Measurements from ENCODE around the gene C17orf107. TPM values are rescaled to one million over a fixed set of nuclear protein-coding genes. Genes with fewer than 3 reads are reported as not detected.

The C17orf107 gene
- total and polyA plus RNA-seq, 2 of the 13 experiments (the other 11 are each of a cell fraction or from before 2014, with no cell fraction given) = 0.20 to 0.59 TPM

- TF ChIP-seq NFAT5 (CRISPR knock-in tag; IDR thresholded peaks at IDR 0.05) (no peak), KDM6A (CRISPR knock-in tag; IDR thresholded peaks at IDR 0.05; ENCODE audit: low read depth) (no peak), KMT2A (CRISPR knock-in tag; IDR thresholded peaks at IDR 0.05) (0 out of 2 replicates have a peak, but pooled peaks have one; percentile 7), ZNF326 (CRISPR knock-in tag; IDR thresholded peaks at IDR 0.05; ENCODE audit: borderline replicate concordance) (no peak), ISL2 (CRISPR knock-in tag; IDR thresholded peaks at IDR 0.05) (peak; percentile 27; the same call in 1 of the 2 replicates), NBN (conservative IDR thresholded peaks at IDR 0.05) (no peak), ZNF780A (CRISPR knock-in tag; IDR thresholded peaks at IDR 0.05) (0 out of 2 replicates have a peak, but pooled peaks have one; percentile 70), ZNF556 (CRISPR knock-in tag; IDR thresholded peaks at IDR 0.05; ENCODE audit: borderline replicate concordance) (peak; percentile 65; the same call in 1 of the 2 replicates), NCOR1 (IDR thresholded peaks at IDR 0.05; ENCODE audit: borderline replicate concordance, low read length) (no peak; the same call in 1 of the 2 replicates), PRPF4 (IDR thresholded peaks at IDR 0.05; ENCODE audit: low read depth, low read length, poor library complexity, severe bottlenecking) (no peak), MLXIP (CRISPR knock-in tag; IDR thresholded peaks at IDR 0.05; ENCODE audit: borderline replicate concordance) (no peak), TIGD3 (CRISPR knock-in tag; IDR thresholded peaks at IDR 0.05; ENCODE audit: borderline replicate concordance) (no peak), ATF1 (CRISPR knock-in tag; IDR thresholded peaks at IDR 0.05) (no peak), SKI (IDR thresholded peaks at IDR 0.05; ENCODE audit: partially characterized antibody) (peak; percentile 12), THYN1 (CRISPR knock-in tag; IDR thresholded peaks at IDR 0.05; ENCODE audit: borderline replicate concordance, low read depth) (no peak), JUN (CRISPR knock-in tag; IDR thresholded peaks at IDR 0.05) (no peak), CREM (IDR thresholded peaks at IDR 0.05) (no peak), CREM (CRISPR knock-in tag; IDR thresholded peaks at IDR 0.05) (no peak), HMGA1 (CRISPR knock-in tag; conservative IDR thresholded peaks at IDR 0.05) (no peak), ZBTB8A (CRISPR knock-in tag; IDR thresholded peaks at IDR 0.05; ENCODE audit: borderline replicate concordance, low read depth) (no peak), ZNF160 (CRISPR knock-in tag; IDR thresholded peaks at IDR 0.05) (no peak), PPARG (CRISPR knock-in tag; conservative IDR thresholded peaks at IDR 0.05) (no peak)
Observed at GRCh38 chr17:4908711-4909496, 9.6 kb downstream of the C17orf107 start (continued).

Data from HepG2 (cell line).